CD4-positive, alpha-beta T cell treated with Interleukin-15 for 4 hours (primary cell): Measurements from ENCODE around the gene PLPPR1.
A peak's percentile ranks its signal among the peaks of the same experiment; 100 is the strongest.
"Not testable (repeated sequence)": the region's sequence is repeated elsewhere in the genome, so short reads cannot be mapped to it uniquely, and the experiment has no call there.

ENCODE experiments used
- DNase-seq: peaks from one replicate; pipeline ENCODE4 v3.0.0-alpha.2; 2020; ENCODE audit warnings: low spot score

Gene PLPPR1

GRCh38 chr9:101299901-101300300 lies 271.4 kb downstream of the PLPPR1 start:
- DNase-seq: no peak

- no peak for DNase-seq
Observed at GRCh38 chr9:101307051-101307450, 278.5 kb downstream of the PLPPR1 start.

GRCh38 chr9:101307524-101308213 lies 279.1 kb downstream of the PLPPR1 start:
- DNase-seq: no peak

GRCh38 chr9:101309139-101309538 lies 280.6 kb downstream of the PLPPR1 start:
- no peak for DNase-seq

GRCh38 chr9:101311191-101311590 lies 282.7 kb downstream of the PLPPR1 start:
- no peak for DNase-seq

GRCh38 chr9:101311758-101312420 lies 283.4 kb downstream of the PLPPR1 start:
- peak; percentile 60 for DNase-seq

GRCh38 chr9:101312661-101313060 lies 284.1 kb downstream of the PLPPR1 start:
- DNase-seq: no peak

GRCh38 chr9:101315112-101315450 lies 286.6 kb downstream of the PLPPR1 start:
- no peak for DNase-seq

GRCh38 chr9:101317735-101318134 lies 289.2 kb downstream of the PLPPR1 start:
- DNase-seq: no peak

GRCh38 chr9:101323129-101323528 lies 294.6 kb downstream of the PLPPR1 start:
- DNase-seq: no peak

- DNase-seq: no peak
Observed at GRCh38 chr9:101324245-101324804, 295.8 kb downstream of the PLPPR1 start.

- no peak for DNase-seq
Observed at GRCh38 chr9:101325053-101325452, 296.5 kb downstream of the PLPPR1 start.

- no peak for DNase-seq
Observed at GRCh38 chr9:101326035-101326434, 297.5 kb downstream of the PLPPR1 start.

GRCh38 chr9:101326501-101326900 lies 298.0 kb downstream of the PLPPR1 start:
- DNase-seq: no peak

- not testable (repeated sequence) for DNase-seq
Observed at GRCh38 chr9:101327422-101327909, 298.9 kb downstream of the PLPPR1 start.

- DNase-seq: no peak
Observed at GRCh38 chr9:101332362-101332761, 303.8 kb downstream of the PLPPR1 start.

GRCh38 chr9:101333490-101333889 lies 305.0 kb downstream of the PLPPR1 start:
- no peak for DNase-seq

GRCh38 chr9:101333926-101334702 lies 305.6 kb downstream of the PLPPR1 start:
- DNase-seq: no peak

GRCh38 chr9:101336091-101336490 lies 307.6 kb downstream of the PLPPR1 start:
- DNase-seq: no peak

- DNase-seq: no peak
Observed at GRCh38 chr9:101337237-101337636, 308.7 kb downstream of the PLPPR1 start.

GRCh38 chr9:101341958-101342357 lies 313.4 kb downstream of the PLPPR1 start:
- DNase-seq: no peak

- DNase-seq: no peak
Observed at GRCh38 chr9:101342595-101342994, 314.1 kb downstream of the PLPPR1 start.

GRCh38 chr9:101350285-101350684 lies 321.8 kb downstream of the PLPPR1 start:
- DNase-seq: no peak
